Retina (tissue), 1 donor: ENCODE data around the gene SMG9.

Experiments
- DNase-seq: peaks from one replicate; pipeline ENCODE4 v3.0.0-alpha.2; 2016

Gene SMG9

GRCh38 chr19:43751466-43752220, 3.1 kb downstream of the SMG9 start:
- DNase-seq, result no peak

GRCh38 chr19:43749898-43750297, 4.9 kb downstream of the SMG9 start:
- no peak for DNase-seq

- DNase-seq, result no peak
Observed at GRCh38 chr19:43749152-43749551, 5.6 kb downstream of the SMG9 start.

GRCh38 chr19:43748685-43749084, 6.1 kb downstream of the SMG9 start:
- no peak for DNase-seq

GRCh38 chr19:43748205-43748594, 6.6 kb downstream of the SMG9 start:
- DNase-seq, result no peak

- no peak for DNase-seq
Observed at GRCh38 chr19:43747557-43748204, 7.1 kb downstream of the SMG9 start.

GRCh38 chr19:43743059-43743458, 11.7 kb downstream of the SMG9 start:
- DNase-seq, result no peak

GRCh38 chr19:43741075-43741825, 13.5 kb downstream of the SMG9 start:
- DNase-seq, result no peak

- no peak for DNase-seq
Observed at GRCh38 chr19:43739439-43740235, 15.1 kb downstream of the SMG9 start.

- no peak for DNase-seq
Observed at GRCh38 chr19:43738780-43739211, 16.0 kb downstream of the SMG9 start.

GRCh38 chr19:43735957-43736356, 18.8 kb downstream of the SMG9 start:
- DNase-seq, result no peak

GRCh38 chr19:43735013-43735412, 19.7 kb downstream of the SMG9 start:
- DNase-seq, result no peak

- DNase-seq, result no peak
Observed at GRCh38 chr19:43731846-43732245, 22.9 kb downstream of the SMG9 start.

GRCh38 chr19:43731346-43731745, 23.4 kb downstream of the SMG9 start:
- no peak for DNase-seq

- DNase-seq, result no peak
Observed at GRCh38 chr19:43729919-43730318, 24.8 kb downstream of the SMG9 start.

GRCh38 chr19:43727593-43727853, 27.2 kb downstream of the SMG9 start:
- no peak for DNase-seq

GRCh38 chr19:43726736-43727592, 27.8 kb downstream of the SMG9 start:
- DNase-seq, result no peak

- DNase-seq, result no peak
Observed at GRCh38 chr19:43725468-43725867, 29.3 kb downstream of the SMG9 start.

- DNase-seq, result no peak
Observed at GRCh38 chr19:43724896-43725295, 29.9 kb downstream of the SMG9 start.

GRCh38 chr19:43723588-43723987, 31.2 kb downstream of the SMG9 start:
- DNase-seq, result no peak

GRCh38 chr19:43721469-43722048, 33.2 kb downstream of the SMG9 start:
- no peak for DNase-seq

- no peak for DNase-seq
Observed at GRCh38 chr19:43720936-43721335, 33.8 kb downstream of the SMG9 start.
